Inflammatory macrophage treated with lipopolysaccharide for 1 hour (primary cell): ENCODE measurements around the gene LGR5.

Experiments
- DNase-seq, 2 donors: peaks; one replicate each; pipeline ENCODE4 v3.0.0-alpha.2; 2020 to 2022

The LGR5 gene

DNA sequence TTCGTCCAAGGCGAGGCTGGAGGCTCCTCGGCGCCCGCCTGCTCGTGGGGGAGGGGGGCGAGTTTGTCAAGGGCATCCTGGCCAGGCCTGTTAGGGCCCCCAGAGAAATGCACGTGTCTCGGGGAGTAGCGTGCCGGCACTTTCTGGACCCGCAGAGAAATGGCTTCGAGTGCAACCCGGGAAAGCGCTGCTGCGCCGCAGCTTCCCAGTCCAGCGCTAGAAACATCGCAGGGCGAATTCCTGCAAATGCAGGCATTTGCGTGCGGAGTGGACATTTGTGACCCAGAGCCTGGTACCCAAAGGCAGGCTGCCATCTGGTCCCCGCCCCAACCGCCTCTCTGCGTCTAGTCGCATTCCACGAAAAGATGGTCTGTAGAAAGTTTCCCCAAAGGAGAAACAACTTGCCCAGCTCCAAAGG lies 756 bp downstream of the LGR5 start:
- no peak for DNase-seq

DNA sequence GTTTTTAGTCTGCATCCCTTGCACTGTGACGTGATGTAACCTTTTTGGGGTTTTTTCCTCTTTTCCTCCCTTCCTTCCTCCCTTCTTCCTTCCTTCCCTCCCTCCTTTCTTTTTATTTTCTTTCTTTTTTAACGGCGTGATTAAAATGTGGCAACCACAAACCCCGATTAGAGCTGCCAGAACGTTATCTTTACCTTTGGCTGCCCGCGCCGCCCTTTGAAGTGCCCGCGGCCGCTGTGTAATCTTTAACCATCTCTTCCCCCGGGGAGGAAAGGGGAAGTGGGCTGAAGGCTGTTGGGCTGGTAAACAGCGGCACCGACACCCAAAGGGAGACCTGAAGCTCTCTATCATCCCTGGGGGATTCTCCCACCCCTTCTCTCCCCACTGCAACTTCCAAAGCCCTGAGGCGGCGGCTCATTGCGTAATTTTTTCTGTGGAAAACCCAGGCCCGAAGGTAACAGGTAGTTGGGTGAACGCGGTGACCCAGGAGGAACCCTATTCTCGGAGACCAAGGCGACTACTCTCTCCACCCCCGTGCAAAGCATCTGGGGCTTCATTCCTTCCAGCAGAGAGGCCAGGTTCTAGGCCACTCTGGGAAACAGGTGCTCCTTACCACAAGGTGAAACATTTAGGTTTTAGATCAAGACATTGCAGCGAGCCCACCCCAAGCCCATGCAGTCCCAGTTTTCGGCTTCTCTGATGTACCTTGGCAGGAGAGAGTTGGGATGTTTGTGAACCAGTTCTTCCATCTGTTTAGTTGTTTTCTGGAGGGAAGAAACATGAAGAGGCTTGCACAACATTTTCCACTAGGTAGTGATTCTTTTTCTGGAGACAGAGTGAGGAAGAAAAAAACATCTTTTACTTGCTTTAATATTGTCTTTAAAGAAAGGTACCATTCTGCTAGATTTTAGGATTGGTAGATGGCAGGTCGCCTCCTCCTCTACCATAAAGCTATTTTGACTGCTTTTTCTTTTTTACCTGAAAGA lies 1.5 kb downstream of the LGR5 start:
- no peak for DNase-seq

DNA sequence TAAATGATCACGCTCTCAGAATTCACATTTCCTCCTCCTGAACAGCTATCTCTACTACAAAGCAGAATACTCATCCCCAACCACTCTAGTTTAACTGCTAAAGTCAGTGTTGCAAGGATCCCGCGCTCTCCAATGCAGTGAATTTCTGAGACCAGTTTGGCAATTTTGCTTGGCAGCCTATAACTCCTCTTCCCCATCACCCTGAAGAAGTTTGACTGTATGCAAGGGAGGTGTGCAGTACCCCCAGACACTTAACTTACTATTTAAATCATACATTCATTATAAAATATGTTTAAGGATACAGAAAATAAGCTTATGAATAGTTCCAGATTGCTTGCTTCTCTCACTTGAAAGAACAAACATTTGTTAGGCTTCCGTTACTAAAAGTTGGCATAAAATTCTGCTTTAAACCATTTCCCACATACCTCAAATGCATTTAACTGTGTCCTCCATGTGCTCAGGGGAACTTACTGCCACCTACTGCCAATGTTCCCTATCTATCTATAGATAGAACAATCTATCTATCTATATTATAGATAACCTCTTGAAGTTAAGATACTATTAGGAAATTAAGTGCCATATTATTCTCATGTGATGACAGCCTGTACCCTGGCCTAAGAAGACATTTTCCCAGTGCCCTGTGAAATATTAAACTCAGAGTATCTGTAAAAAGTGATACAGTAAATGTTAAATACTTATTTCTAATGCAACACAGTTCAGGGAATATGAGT lies 2.4 kb downstream of the LGR5 start:
- no peak for DNase-seq

DNA sequence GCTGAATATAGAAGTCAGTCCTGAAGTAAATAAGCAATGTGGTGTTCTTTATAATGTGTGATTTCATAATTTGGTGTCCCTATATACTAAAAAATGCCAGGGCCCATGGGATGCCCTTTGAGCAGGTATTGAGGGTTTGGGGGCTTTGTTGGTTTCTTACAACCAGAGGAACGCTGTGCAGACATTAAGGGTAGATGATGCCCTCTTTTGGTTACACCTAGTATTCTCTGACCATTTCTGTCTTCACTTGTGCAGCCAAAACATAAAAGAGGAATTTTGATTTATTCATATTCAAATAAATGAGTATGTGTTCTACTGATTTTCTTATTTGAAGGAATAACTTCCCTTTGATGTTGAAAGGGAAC lies 3.0 kb downstream of the LGR5 start:
- no peak for DNase-seq

DNA sequence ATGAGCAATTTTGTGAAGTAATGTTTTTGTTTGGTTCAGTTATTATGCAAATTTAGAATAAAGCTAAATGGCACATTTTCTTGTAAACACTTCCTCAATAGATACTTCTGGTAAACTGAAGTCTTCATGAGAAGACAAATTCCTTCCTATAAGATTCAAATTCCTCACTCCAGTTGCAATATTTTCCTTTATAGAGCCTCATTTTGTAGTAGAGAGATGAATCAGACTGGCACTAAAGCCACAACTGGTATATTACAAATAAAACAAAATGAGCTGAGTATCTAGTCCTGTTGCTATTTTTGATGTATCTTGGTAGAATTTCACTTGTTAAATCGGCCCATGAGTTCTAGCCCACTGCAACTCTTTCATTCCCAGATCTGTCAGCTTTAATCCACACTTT lies 5.5 kb downstream of the LGR5 start:
- DNase-seq: no peak

DNA sequence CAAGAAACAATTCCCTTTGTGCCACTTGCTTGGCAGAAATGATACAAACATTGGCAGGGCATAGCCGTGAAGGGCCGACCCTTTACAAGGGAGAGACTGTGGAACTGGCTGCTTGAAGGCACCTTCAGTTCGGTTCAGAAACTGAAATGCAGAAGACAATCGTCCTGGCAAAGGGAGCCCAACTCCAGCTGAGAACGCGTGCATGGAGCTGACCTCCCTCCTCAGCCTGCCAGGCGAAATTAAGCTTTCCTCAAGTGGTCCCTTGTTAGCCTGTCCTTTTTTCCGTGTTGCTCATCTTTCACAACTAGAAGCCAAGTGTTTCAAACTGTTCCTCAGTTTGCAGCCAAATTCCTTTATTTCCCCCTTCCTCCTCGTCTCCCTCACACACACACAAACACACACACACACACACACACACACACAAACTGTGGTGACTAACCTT lies 8.1 kb downstream of the LGR5 start:
- no peak for DNase-seq

DNA sequence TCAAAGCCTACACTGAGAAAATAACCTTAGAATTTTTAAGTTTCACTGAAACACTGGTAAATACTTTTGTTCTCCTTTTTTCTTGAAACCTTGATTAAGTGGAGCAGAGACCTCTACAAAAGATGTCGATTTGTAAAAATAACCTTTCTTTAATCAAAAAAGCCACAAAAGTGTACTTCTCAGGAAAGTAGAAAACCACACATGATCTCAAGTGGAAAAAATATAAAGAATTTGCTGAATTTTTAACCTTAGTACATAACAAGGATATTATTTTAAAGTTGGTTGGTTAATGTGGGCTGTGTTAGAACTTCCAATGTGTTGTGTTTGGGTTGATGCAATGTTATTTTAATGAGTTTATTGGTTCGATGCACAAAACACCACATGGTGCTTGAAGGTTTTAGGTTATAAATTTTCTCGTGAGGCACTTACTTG lies 8.6 kb downstream of the LGR5 start:
- no peak for DNase-seq

DNA sequence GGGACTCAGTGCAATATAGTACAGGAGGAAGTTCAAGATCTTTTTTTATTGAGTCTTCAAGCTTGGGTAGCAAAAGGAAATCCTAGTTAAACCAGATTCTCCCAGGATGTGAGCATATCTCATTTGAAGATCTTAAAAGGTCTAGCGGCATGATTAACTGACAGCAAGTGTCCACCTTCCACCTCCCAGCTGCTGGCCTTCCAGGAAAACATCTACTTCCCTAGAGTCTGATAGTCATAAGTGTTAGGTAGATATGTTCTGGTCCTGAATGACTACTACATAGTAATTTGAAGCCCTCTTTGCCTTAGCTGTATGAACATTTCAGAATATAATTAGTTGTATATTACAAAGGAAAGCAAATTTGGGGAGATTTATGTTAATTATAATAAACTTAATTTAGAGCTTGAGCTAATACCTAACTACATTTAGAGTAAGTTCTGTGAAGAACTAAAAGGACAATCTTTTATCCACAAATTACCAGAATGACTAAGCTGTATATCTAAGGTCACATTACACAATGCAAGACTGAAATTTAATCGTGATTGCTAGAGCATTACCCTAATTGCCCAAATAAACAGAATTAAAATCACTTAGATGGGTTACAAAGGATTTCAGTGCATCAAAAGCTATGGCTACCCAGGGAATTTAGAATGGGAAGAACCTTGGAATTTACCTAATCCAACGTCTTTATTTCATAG lies 9.9 kb downstream of the LGR5 start:
- DNase-seq: no peak

DNA sequence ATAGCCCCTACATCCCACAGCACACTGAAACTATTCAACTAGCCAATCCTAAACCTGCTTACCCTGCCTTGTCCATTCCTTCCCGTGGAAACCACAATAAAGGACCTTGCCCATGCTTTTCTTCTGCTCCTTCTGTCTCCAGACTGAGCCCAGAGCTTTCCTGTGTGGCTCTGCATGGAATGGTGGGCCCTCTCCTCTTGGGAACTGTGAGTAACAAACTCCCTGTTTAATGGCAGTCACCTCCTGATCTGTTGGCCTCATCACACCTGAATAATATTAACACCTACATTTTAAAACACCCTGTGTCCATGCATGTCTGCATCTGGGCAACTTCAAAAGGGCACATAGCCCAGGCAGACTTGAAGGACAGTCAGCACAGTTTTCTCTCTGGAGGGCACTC lies 12.4 kb downstream of the LGR5 start:
- no peak for DNase-seq

DNA sequence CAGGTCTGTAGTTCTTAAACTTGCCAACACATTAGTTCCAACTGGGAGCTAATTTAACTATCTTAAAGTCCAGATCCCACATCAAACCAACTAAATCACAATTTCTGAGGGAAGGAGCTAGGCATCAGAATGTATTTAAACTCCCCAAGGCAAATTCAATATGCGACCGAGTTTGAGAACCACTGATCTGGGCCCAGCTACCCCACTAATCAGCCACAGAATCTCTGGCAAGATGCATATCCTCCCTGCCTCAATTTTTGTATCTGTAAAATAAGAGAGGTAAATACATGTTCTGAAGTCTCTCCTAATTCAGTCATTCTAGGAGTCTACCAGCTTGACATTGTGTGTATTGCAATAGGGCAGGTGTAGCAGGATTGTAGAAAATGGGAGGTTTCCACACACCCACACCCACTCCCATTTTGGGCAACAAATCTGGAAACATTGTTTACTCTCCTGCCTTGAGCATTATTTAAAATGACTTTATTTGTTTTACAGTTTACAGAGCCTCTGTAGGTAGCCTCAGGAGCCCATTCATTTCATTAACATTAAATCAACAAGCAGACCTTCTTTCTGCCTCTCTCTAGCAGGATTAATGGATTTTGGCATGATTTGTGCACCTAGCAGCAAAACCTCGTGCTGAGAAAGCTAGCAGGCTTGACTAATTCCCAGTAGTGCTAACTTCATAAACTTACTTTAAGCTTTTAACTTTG lies 15.6 kb downstream of the LGR5 start:
- DNase-seq: no peak

DNA sequence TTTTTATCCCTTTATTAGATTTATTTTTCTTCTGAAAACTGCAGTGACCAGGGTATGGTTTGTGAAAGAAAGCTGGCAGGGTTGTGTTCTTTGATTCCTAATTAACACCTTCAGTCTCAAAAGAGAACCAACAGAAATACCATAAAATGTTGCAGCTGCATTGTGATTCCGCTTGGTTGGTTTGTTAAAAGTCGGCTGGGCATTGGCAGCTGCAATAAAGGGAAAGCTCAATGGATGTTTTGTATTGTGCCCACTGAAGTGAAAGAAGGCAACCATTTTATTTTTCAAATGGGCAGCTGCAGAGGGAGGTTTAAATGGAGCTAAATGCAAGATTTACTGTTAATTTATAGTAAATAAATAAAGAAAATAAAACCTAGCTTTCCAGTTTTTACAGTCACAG lies 16.7 kb downstream of the LGR5 start:
- no peak for DNase-seq

DNA sequence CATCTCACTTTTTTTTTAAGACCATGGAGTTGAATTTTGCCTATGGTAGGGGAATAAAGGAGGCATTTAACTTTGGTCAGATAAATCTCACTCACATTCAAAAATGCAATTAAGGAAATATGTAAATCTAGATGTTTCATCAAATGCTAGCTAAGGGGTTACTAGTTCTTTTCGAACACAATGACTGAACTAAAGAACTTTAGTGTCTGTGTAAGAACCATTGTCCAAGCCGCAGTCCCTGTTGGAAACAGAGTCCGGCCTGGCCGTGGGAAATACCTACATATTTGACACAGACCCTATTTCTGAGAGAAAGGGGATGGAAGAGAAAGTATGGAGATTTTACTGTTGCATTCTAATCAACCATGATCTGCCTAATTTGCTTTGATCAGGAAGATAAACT lies 17.4 kb downstream of the LGR5 start:
- no peak for DNase-seq

DNA sequence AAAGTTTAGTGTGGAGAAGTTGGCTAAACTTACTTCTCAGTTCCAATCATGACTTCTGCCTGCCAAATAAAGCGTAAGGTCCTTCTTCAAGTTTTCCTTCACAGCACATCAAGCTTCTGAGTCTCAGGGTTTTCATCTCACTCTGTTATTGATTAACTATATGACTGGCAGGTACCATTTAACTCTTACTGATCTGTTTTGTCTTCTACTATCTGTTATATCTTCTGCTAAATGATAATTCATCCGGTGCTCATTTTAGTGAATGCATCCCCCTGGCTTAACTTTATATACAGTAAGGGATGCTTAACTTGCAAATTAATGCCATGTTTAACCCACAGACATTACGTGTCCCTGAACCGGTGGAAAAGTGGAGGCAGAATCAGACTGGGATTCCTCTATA lies 20.7 kb downstream of the LGR5 start:
- DNase-seq: no peak

DNA sequence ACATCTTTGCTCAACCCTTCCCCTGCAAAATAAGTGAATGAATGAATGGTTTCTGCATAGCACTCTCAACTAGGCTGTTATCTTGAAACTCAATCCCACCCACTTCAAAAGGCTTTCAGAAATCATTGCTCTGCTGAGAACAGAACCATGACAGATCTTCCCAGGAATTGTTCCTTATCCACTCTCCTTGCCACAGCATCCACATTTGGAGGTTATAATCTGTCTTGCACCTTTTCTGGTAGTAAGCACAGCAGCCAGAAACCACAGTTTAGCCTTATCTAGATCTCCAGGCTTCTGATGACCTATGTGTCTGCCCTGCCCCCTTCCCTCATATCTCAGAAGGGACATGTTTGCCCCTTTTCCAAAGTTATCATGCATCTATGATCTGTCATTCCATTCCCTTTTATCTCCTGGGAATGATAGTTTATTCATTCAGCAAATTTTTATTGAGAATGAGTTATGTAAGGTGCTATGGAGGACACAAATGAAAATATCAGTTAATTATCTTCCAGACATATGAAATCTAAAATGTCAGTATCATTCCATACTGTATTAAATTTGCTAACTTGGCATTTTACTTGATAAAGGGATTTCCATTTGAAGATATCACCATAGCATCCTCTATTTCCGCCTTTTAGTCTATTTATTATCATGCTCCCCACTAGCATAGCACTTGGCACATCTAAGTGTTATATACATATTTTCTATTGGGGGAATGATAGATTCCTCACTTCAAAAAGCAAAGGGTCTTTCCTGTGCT lies 21.4 kb downstream of the LGR5 start:
- DNase-seq: no peak

DNA sequence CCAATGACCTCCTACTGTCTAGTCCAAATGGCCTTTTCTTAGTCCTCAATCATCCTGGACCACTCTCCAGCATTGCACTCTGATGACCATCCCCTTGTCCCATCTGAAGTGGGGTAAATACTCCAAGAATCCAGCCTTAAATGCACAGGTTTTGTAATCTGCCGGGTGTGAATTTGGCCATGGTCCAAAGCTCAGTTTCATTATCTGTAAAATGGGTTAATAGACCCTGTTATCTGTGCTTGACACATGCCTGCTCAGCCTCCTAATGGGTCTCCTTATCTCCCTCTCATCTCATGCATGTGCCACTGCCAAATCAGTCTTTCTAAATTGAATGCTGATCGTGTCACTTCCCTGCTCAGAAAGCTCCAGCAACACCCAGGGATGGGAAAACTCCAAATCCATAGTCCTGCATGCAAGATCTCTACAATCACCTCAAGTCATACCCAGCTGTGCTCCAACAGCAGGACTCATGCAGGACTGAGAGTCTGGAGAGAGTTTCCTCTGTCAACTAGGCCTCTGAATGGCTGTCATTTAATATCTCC lies 22.3 kb downstream of the LGR5 start:
- no peak for DNase-seq

DNA sequence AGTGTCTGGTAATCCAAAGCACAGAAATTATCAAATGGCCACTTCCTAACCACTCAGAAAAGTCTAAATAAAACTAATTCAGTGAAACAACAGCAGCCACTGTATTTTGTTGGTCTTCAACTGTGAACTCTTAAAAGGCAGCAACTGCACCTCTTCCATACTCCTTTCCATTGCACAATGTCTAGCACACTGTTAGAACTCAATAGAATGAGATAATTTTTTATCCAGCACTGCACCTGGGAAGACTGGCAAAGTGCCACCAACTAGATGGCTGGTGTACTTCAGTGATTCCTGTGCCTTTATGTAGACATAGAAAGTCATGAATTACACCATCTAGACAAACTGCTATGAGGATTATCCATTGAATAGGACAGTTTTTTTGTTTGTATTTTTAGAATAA lies 26.2 kb downstream of the LGR5 start:
- no peak for DNase-seq

DNA sequence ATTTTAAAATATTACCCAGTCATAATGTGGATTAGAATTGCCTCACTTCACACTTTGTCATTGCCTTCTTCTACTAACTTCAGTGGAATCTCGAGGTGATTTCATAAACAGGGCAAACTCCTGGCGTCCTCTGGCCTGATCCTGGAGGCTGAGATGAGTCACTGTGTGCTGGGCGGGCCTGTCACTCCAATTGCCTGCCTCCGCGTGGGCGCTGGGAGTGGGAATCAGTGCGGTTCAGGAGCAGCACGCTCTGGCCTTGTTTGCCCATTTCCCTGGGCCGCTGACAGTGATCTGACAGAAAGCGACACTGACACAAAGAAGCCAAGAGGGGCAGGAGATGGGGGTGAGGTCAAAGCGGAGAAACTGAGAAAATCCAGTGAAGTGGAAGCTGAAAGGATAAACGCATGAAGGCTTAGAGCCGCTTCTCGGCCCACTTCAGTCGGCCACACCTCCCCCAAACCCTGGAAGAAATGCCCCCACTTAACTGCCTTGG lies 29.7 kb downstream of the LGR5 start:
- no peak for DNase-seq

DNA sequence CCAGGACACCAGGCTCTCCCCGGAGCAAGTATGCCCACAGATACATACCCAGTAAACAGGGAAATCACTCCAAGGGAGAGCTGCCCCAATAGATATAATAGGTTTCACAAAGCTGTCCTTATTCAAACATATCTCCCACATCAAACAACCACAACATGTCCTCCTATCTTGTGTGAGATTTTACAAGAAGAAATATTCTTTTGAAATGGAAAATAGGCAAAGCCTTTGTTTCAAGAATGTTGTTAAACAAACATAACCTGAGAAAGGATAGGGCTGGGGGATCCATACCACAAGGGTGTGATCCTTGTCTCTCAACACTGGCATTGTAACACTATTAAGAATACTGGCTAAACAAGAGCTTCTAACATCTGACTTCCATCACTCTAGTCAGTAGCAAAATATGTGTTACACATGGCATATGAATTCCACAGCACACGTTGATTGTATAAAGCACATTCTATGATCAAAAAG lies 32.9 kb downstream of the LGR5 start:
- DNase-seq: no peak

DNA sequence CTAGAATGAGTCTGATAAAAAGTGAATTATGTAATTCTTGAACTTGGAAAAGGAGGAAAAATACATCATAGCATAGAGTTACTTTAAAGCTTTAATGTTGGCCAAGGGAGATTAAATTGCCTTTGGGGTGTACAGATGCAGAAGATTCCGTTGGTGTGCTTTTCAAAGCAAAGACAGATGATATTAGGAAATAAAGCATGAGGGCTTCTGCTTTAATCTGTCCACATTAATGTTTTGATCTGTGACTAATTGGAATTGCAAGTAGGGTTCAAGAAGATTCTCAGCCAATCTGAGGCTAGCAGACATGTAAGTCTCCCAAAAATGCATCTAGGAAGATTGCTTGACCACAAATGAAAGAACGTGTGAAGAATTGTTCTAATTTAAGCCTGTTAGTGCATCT lies 35.2 kb downstream of the LGR5 start:
- DNase-seq: no peak

DNA sequence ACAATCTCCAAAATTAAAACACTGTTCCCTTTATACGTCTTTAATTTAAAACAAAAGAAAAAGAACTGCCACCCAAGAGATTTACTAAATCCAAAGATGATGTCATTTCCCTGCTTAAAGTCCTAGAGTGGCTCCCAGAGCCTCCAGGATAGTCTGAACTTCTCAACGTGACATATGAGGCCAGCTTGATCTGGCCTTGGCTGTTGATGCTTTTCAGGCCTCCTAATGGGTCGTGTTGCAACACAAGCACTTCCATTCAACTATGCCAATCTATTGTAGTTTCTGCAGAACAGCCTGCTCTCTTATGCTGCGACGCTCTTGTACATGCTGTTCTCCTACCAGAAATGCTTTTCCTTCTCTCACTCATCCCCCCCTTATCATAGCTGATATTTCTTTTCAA lies 35.7 kb downstream of the LGR5 start:
- DNase-seq: no peak

DNA sequence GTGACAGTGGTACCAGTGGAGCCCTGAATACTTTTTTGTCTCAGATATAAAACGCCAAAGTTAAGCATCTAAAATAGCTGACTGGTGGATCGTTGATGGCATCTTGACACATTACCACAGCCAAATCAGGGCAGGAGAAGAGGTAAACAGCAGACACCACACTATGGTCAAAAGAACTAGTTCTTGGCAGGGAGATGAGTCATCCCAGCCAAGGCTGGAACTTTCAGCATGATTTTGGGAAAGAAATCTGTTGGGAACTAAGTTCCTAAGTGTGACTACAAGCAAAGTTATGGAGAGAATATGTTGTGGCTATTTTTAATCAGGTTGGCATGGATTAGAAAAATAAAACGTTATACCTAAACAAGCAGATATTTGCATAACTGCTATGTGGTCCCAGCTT lies 36.9 kb downstream of the LGR5 start:
- no peak for DNase-seq

DNA sequence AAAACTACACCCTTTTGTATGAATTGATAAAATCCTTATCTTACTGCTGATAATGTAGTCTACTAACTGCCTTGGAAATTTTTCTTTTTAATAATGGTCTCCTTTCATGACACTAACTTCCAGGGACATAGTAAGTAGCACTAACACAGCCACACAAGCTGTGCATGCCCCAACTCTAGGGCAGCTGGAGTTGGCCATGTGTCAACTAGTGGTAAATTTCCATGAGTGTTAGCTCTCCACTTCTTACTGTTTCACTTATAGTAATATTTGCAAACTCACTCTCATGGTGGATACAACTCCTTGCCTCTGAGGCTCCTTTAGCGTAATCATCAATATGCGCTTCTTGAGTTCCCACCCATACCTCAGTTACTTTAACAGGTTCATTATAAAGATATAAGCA lies 38.0 kb downstream of the LGR5 start:
- no peak for DNase-seq
